ENCODE data around the gene STARD9. TPM values are rescaled to one million over a fixed set of nuclear protein-coding genes. Genes with fewer than 3 reads are reported as not detected.
A peak's percentile ranks its signal among the peaks of the same experiment; 100 is the strongest.

Gene STARD9
- total and polyA plus RNA-seq, 10 of the 15 experiments (the other 5 are each of a cell fraction or from before 2014, with no cell fraction given): 0.58 to 11.5 (median 6.1) TPM

GRCh38 chr15:42734076-42734672 lies 158.8 kb downstream of the STARD9 start (continued):
- TF ChIP-seq E2F4 (IDR thresholded peaks at IDR 0.05; ENCODE audit: low read depth, low read length): no peak
- no peak for TF ChIP-seq BHLHE40 (IDR thresholded peaks at IDR 0.05; ENCODE audit: borderline replicate concordance in 1 of 2, low read depth in 2 of 2, low read length in 1 of 2)
- TF ChIP-seq, protein P1, sequence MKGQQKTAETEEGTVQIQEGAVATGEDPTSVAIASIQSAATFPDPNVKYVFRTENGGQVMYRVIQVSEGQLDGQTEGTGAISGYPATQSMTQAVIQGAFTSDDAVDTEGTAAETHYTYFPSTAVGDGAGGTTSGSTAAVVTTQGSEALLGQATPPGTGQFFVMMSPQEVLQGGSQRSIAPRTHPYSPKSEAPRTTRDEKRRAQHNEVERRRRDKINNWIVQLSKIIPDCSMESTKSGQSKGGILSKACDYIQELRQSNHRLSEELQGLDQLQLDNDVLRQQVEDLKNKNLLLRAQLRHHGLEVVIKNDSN (IDR thresholded peaks at IDR 0.05; ENCODE audit: borderline replicate concordance, extremely low read length, insufficient read depth, low read depth, low read length): no peak
- TF ChIP-seq YY1 (IDR thresholded peaks at IDR 0.05; ENCODE audit: low read depth, low read length): no peak
- TF ChIP-seq TCF7 (IDR thresholded peaks at IDR 0.05; ENCODE audit: borderline replicate concordance): peak; percentile 97
- no peak for TF ChIP-seq RAD21 (IDR thresholded peaks at IDR 0.05; ENCODE audit: insufficient read depth, low read depth, low read length)
- TF ChIP-seq DPF2 (IDR thresholded peaks at IDR 0.05): no peak
- no peak for TF ChIP-seq MTA3 (IDR thresholded peaks at IDR 0.05; ENCODE audit: borderline replicate concordance, low read length)
- TF ChIP-seq GABPA (IDR thresholded peaks at IDR 0.05; ENCODE audit: low read depth): no peak
- TF ChIP-seq ZNF384 (IDR thresholded peaks at IDR 0.05; ENCODE audit: borderline replicate concordance, low read depth, low read length): no peak
- peak; percentile 75; the same call in 1 of the 2 replicates for TF ChIP-seq PAX5 (IDR thresholded peaks at IDR 0.05; ENCODE audit: borderline replicate concordance, low read depth, low read length)
- no peak for TF ChIP-seq TBL1XR1 (IDR thresholded peaks at IDR 0.05; ENCODE audit: low read depth, low read length)
- TF ChIP-seq SP1 (IDR thresholded peaks at IDR 0.05; ENCODE audit: low read depth, low read length): no peak
- no peak for TF ChIP-seq WRNIP1 (IDR thresholded peaks at IDR 0.05; ENCODE audit: borderline replicate concordance, low read depth, low read length)
- TF ChIP-seq SREBF2 (IDR thresholded peaks at IDR 0.05; ENCODE audit: low read length): no peak

Measured in GM12878 (cell line).